Cardiac muscle cell (in vitro differentiated cells and primary cell): ENCODE data around the gene HECW1. TPM values are rescaled to one million over a fixed set of nuclear protein-coding genes. Genes with fewer than 3 reads are reported as not detected.

Source experiments
- DNase-seq, 2 donors: peaks; one replicate each; pipeline versions ENCODE4 v3.0.0 to v3.0.0-alpha.2; 2010 to 2017; ENCODE audit warnings: low read depth in 1 of 2, low spot score in 1 of 2
- H3K27ac ChIP-seq: fragments of 200-600 bp; sonication (generic); 2 replicates; pipeline ENCODE4 v1.5.1; 2016
- H3K27me3 ChIP-seq: fragments of 200-600 bp; sonication (generic); 2 replicates; pipeline ENCODE4 v1.6.0; 2016; ENCODE audit warnings: control low read depth
- H3K36me3 ChIP-seq: fragments of 200-600 bp; sonication (generic); 2 replicates; pipeline ENCODE4 v1.5.1; 2016; ENCODE audit warnings: control low read depth
- H3K4me1 ChIP-seq: fragments of 200-600 bp; sonication (generic); 2 replicates; pipeline ENCODE4 v1.8.1; 2017; ENCODE audit warnings: low read depth, mild to moderate bottlenecking, mixed run types
- H3K4me3 ChIP-seq: fragments of 200-600 bp; sonication (generic); 2 replicates; pipeline ENCODE4 v1.5.1; 2016; ENCODE audit warnings: mild to moderate bottlenecking
- H3K9me3 ChIP-seq: fragments of 200-600 bp; sonication (generic); 2 replicates; pipeline ENCODE4 v1.5.1; 2017; ENCODE audit warnings: low read depth, mild to moderate bottlenecking, control low read depth
- polyA plus RNA-seq: library from polyadenylated mRNA; unstranded; fragments of >200 nt; fragmentation: Nextera tagmentation; extraction: Ambion mirVana; gene quantifications from 2 replicates; pipeline ENCODE4 v1.2.1, GENCODE V29; 2016
- total RNA-seq: library from RNA; depleted of rRNA; stranded (reverse); fragments of >200 nt; gene quantifications from 2 replicates; pipeline ENCODE4 v1.2.3, GENCODE V29; 2016
- TF ChIP-seq, protein P1 (sequence below): IDR thresholded peaks from 2 replicates; pipeline ENCODE4 v1.5.1; 2012; ENCODE audit warnings: low read depth, mild to moderate bottlenecking, low read length

Gene HECW1
- total and polyA plus RNA-seq, 2 experiments from 2014 or later = 0.06 to 0.13 TPM

DNA sequence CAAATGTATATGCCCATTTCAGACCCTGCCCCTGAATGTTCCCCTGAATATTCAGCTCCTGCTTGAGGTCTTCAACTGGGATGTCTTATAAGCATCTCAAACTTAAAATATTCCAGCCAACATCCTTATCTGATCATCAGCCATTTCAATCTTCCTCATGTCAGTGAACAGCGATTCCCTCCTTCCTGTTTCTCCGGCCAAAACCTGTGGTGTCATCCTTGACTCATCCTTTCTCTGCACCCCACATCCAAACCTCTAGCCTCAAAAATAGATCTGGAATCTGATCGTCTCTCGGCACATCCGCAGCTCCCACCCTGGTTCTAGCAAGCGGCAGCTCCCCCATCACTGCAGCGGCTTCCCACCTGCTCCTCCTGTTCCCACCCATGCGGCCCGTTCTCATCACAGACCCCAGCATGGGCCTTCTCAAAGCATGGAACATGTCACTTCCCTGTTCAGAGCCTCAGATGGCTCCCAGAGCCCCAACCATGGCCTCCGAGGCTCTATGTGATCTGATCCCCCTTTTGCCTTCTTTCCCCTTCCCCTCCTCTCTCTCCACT lies 165.7 kb downstream of the HECW1 start:
- Histone ChIP-seq H3K4me1 (peaks cover 6% of the 10 kb centered on the region), H3K4me3 (no peak overlapping the region), H3K36me3 (no peaks in the 10 kb centered on the region), H3K27ac (no peak overlapping the region), H3K27me3 (no peaks in the 10 kb centered on the region), H3K9me3 (no peaks in the 10 kb centered on the region)
- TF ChIP-seq, protein P1, sequence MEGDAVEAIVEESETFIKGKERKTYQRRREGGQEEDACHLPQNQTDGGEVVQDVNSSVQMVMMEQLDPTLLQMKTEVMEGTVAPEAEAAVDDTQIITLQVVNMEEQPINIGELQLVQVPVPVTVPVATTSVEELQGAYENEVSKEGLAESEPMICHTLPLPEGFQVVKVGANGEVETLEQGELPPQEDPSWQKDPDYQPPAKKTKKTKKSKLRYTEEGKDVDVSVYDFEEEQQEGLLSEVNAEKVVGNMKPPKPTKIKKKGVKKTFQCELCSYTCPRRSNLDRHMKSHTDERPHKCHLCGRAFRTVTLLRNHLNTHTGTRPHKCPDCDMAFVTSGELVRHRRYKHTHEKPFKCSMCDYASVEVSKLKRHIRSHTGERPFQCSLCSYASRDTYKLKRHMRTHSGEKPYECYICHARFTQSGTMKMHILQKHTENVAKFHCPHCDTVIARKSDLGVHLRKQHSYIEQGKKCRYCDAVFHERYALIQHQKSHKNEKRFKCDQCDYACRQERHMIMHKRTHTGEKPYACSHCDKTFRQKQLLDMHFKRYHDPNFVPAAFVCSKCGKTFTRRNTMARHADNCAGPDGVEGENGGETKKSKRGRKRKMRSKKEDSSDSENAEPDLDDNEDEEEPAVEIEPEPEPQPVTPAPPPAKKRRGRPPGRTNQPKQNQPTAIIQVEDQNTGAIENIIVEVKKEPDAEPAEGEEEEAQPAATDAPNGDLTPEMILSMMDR = no peak
- DNase-seq = no peak

DNA sequence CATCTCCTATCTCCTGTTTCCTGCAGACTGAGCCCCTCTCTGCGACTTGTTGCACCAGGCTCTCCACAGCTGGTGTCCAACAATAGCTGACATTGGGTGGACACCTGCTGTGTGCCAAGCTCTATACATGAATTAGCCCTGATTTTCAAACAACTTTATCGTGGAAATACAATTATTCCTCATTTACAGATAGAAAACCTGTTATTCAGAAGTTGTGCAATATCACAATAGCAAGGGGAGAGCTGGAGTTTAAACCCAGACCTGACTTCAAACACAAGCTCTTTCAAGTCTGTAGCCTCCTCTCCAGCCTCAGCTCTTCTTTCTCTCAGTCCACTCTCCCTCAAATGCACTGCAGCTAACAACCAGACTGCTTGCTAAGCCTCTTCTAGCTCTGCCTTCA lies 168.8 kb downstream of the HECW1 start:
- TF ChIP-seq, protein P1 = no peak
- no peak overlapping the region for H3K4me3 ChIP-seq
- no peaks in the 10 kb centered on the region for H3K9me3 ChIP-seq
- H3K4me1 ChIP-seq = peaks cover 4% of the 10 kb centered on the region
- H3K27me3 ChIP-seq = no peaks in the 10 kb centered on the region
- no peak overlapping the region for H3K27ac ChIP-seq
- no peak for DNase-seq
- no peaks in the 10 kb centered on the region for H3K36me3 ChIP-seq

DNA sequence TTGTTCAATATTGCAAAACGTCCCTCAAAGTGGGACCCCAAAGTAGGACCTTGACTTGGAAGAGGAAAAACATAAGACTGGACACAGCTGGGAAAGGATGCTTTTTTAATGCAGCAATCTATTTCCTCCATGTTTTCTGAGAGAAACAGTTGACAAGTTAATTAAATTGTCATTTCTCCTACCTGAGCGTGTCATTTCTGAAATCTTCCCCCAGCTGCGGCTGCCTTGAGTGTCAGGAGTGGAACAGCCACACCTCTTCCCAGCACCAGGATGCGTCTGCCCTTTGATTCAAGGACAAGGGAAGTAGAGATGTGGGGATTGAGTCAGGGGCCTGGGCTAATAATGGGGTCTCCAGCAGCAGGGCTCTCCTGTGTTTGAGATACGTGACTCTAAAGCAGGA lies 171.3 kb downstream of the HECW1 start:
- DNase-seq = no peak
- no peak overlapping the region for H3K27ac ChIP-seq
- H3K9me3 ChIP-seq = no peaks in the 10 kb centered on the region
- no peaks in the 10 kb centered on the region for H3K4me1 ChIP-seq
- no peak overlapping the region for H3K4me3 ChIP-seq
- no peaks in the 10 kb centered on the region for H3K36me3 ChIP-seq
- H3K27me3 ChIP-seq = no peaks in the 10 kb centered on the region
- TF ChIP-seq, protein P1 = no peak

DNA sequence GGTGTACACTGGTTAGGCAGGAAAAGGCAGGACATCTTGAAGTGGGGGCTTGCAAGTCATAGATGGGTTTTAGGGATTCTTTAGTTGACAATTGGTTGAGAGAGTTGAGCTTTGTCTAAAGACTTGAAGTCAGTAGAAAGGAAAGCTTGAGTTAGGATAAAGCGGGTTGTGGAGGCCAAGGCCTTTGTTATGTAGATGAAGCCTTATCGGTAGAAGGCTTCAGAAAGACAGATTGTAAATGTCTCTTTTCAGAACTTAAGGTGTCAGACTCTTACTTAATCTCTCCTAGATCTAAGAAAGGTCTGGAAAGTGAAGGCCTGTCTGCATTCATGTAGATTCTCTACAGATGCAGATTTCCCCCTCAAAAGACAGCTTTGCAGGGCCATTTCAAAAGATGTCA lies 177.4 kb downstream of the HECW1 start:
- TF ChIP-seq, protein P1 = no peak
- Histone ChIP-seq H3K27me3 (no peaks in the 10 kb centered on the region), H3K36me3 (no peaks in the 10 kb centered on the region), H3K27ac (no peak overlapping the region), H3K4me3 (no peak overlapping the region), H3K4me1 (no peaks in the 10 kb centered on the region), H3K9me3 (no peaks in the 10 kb centered on the region)
- DNase-seq = no peak

DNA sequence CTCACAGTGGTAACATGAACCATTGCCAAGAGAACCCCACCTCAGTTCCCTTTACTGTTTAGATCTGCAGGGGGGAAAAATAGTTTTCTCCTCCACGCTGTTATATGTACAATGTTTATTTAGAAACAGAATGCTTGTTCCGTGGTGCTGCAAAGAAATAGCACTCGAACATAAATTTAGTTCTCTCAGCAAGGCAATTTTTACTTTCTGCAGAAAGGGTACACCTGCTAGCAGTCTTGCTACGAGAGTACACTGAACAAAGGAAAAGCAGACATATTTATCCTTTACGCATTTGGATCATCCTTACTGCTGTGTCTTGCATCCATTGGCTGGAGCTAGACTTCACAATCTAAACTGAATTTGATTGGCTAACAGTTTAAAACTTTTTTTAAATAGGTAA lies 178.5 kb downstream of the HECW1 start:
- H3K9me3 ChIP-seq = no peaks in the 10 kb centered on the region
- TF ChIP-seq, protein P1 = no peak

More for the DNA sequence above, 178.5 kb downstream of the HECW1 start:
- no peak for DNase-seq
- H3K4me3 ChIP-seq = no peak overlapping the region
- no peak overlapping the region for H3K27ac ChIP-seq
- H3K36me3 ChIP-seq = no peaks in the 10 kb centered on the region
- no peaks in the 10 kb centered on the region for H3K27me3 ChIP-seq
- no peaks in the 10 kb centered on the region for H3K4me1 ChIP-seq
